Right lobe of liver (tissue), 6 donors: ENCODE measurements around the gene ALDH1B1. TPM values are rescaled to one million over a fixed set of nuclear protein-coding genes. Genes with fewer than 3 reads are reported as not detected.

Experiments
- ATAC-seq, 4 donors: fragments of 200-7000 bp; cut with Tn5 transposase; one replicate each; pipeline ENCODE4 v1.9.1; 2020; ENCODE audit warnings: mild to moderate bottlenecking in 4 of 4, moderate library complexity in 4 of 4
- DNase-seq, 3 donors: peaks; one replicate each; pipeline ENCODE4 v3.0.0-alpha.2; 2020
- H3K27ac ChIP-seq, 3 donors: fragments of 200-600 bp; one replicate each; pipeline ENCODE4 v1.8.0; 2022
- H3K27me3 ChIP-seq, 2 donors: fragments of 200-600 bp; one replicate each; pipeline ENCODE4 v1.8.0; 2022
- H3K36me3 ChIP-seq, 4 donors: fragments of 200-600 bp; sonication (generic) in 1 of 4; one replicate each; pipeline versions ENCODE4 v1.5.1 to v1.8.0; 2017 to 2022; ENCODE audit warnings: control low read depth in 1 of 4
- H3K4me1 ChIP-seq, 4 donors: fragments of 200-600 bp; sonication (generic) in 1 of 4; one replicate each; pipeline versions ENCODE4 v1.5.1 to v1.8.0; 2017 to 2022; ENCODE audit warnings: control low read depth in 1 of 4
- H3K4me3 ChIP-seq, 3 donors: fragments of 200-600 bp; one replicate each; pipeline ENCODE4 v1.8.0; 2022
- H3K9me3 ChIP-seq, 4 donors: fragments of 200-600 bp; sonication (generic) in 1 of 4; one replicate each; pipeline versions ENCODE4 v1.5.1 to v1.8.0; 2017 to 2022; ENCODE audit warnings: control low read depth in 1 of 4
- CTCF ChIP-seq, 4 donors: fragments of 200-600 bp in 3 of 4; fragments of 450-650 bp in 1 of 4; IDR thresholded peaks; one replicate each; pipeline versions ENCODE4 v1.5.1 to v1.8.0; 2016 to 2022; ENCODE audit warnings: antibody characterized with exemption in 4 of 4, mild to moderate bottlenecking in 2 of 4
- POLR2A ChIP-seq: fragments of 450-650 bp; IDR thresholded peaks from one replicate; pipeline ENCODE4 v1.6.1; 2017; ENCODE audit warnings: antibody characterized with exemption, mild to moderate bottlenecking
- WGBS: methylation state at CpG from one replicate; pipeline ENCODE4 v1.1.6; 2018; ENCODE audit warnings: low coverage, low lambda C conversion rate; ENCODE audit not compliant: insufficient coverage; ENCODE audit errors: missing lambda C conversion rate; 5-methylcytosine and 5-hydroxymethylcytosine counted together
- intact Hi-C, 2 donors: fragments of 100-400 bp; cut with DNase I; formaldehyde crosslinking; loops; one replicate each; pipeline versions ENCODE4 v1.11.2 to v1.14.1; 2022
- total RNA-seq, 6 experiments: library from RNA; depleted of rRNA in 2 of 6; stranded (reverse); fragments of >200 nt in 2 of 6; fragmentation: NEBNext Ultra II Directional in 3 of 6; extraction: Animal tissue kit (Norgen Biotek cat#: 25700) in 3 of 6; gene quantifications; one replicate each; pipeline versions ENCODE4 v1.1.0 to v1.2.4, GENCODE V29; 2016 to 2023
- donor health status: DM: no; HTN: yes; CAD: no.
- donor health status: DM: no; HTN: no; CAD: no.
- donor health status: DM: no; HTN: no; CAD: no.
- donor health status: DM: no; HTN: yes; CAD: no.
- donor health status: DM: no; HTN: yes; CAD: no.

ALDH1B1 gene
- total RNA-seq, 6 experiments from 2014 or later, result 61.6 to 179 (median 81.8) TPM

GRCh38 chr9:38434853-38435252 lies 42.4 kb downstream of the ALDH1B1 start:
- ATAC-seq (peak in 3 of 4 donors; percentile 12 to 80 (median 43)), DNase-seq (no peak)
- intact Hi-C loops, result no loop called here
- no peaks in the 10 kb centered on the region for H3K36me3 ChIP-seq
- H3K9me3 ChIP-seq, result no peaks in the 10 kb centered on the region
- no peak overlapping the region for H3K27ac ChIP-seq
- WGBS, result 67% methylated on average over 3 of the region's 3 CpGs
- TF ChIP-seq POLR2A, result no peak
- TF ChIP-seq CTCF (IDR thresholded peaks at IDR 0.05), result no peak
- peaks cover 0 to 12% (median 6%) of the 10 kb centered on the region in 4 donors for H3K4me1 ChIP-seq
- no peaks in the 10 kb centered on the region for H3K27me3 ChIP-seq
- H3K4me3 ChIP-seq, result no peak overlapping the region

- TF ChIP-seq POLR2A, result no peak
- TF ChIP-seq CTCF (IDR thresholded peaks at IDR 0.05), result no peak
- Histone ChIP-seq H3K27me3 (no peaks in the 10 kb centered on the region), H3K4me3 (no peak overlapping the region), H3K4me1 (peaks cover 0 to 12% (median 6%) of the 10 kb centered on the region in 4 donors), H3K36me3 (no peaks in the 10 kb centered on the region), H3K27ac (no peak overlapping the region), H3K9me3 (no peaks in the 10 kb centered on the region)
- intact Hi-C loops, result no loop called here
- DNase-seq, result no peak
- 69% methylated on average over 2 of the region's 2 CpGs for WGBS
- ATAC-seq, result no peak
These were observed 43.0 kb downstream of the ALDH1B1 start for GRCh38 chr9:38435521-38435920.

- TF ChIP-seq CTCF (IDR thresholded peaks at IDR 0.05) (no peak), POLR2A (no peak)
- Histone ChIP-seq H3K9me3 (no peaks in the 10 kb centered on the region), H3K36me3 (no peaks in the 10 kb centered on the region), H3K4me1 (peaks cover 0 to 12% (median 6%) of the 10 kb centered on the region in 4 donors), H3K27me3 (no peaks in the 10 kb centered on the region), H3K4me3 (no peak overlapping the region), H3K27ac (peak overlapping the region; percentile 51 to 80 (median 63))
- ATAC-seq, result no peak
- intact Hi-C loops, result no loop called here
- no peak for DNase-seq
- 83% methylated on average over 2 of the region's 2 CpGs for WGBS
These were observed 44.2 kb downstream of the ALDH1B1 start for GRCh38 chr9:38436708-38437107.

GRCh38 chr9:38437193-38437823 lies 44.8 kb downstream of the ALDH1B1 start:
- intact Hi-C loops, result no loop called here
- H3K36me3 ChIP-seq, result no peaks in the 10 kb centered on the region
- H3K9me3 ChIP-seq, result no peaks in the 10 kb centered on the region
- DNase-seq (peak in 1 of 3 donors; percentile 58), ATAC-seq (peak; percentile 78 to 93 (median 89))
- WGBS, result 46% methylated on average over 9 of the region's 11 CpGs
- TF ChIP-seq POLR2A (peak; percentile 67), CTCF (IDR thresholded peaks at IDR 0.05) (no peak)
- H3K27ac ChIP-seq, result peak overlapping the region; percentile 51 to 80 (median 63)
- H3K4me3 ChIP-seq, result peak overlapping the region in 1 of 3 donors; percentile 21
- H3K4me1 ChIP-seq, result peaks cover 0 to 12% (median 6%) of the 10 kb centered on the region in 4 donors
- no peaks in the 10 kb centered on the region for H3K27me3 ChIP-seq
